Endothelial cell of umbilical vein (primary cell): ENCODE measurements around the gene LRWD1. TPM values are rescaled to one million over a fixed set of nuclear protein-coding genes. Genes with fewer than 3 reads are reported as not detected.

Experiments used
- BruUV-seq: library from RNA; stranded (reverse); fragments of 400-500 nt; replicated peaks from 2 replicates; lab custom pipeline; 2021; lab: Mats Ljungman, UMichigan
- CTCF ChIA-PET: fragments of 300-600, 350-600 bp; sonication (Branson Sonifier 250); formaldehyde crosslinking; loops from one replicate; lab custom pipeline; 2021; ENCODE audit warnings: antibody characterized with exemption, inconsistent platforms; lab: Charles Lee
- POLR2A ChIA-PET: fragments of 300-600, 350-600 bp; sonication (Branson Sonifier 250); formaldehyde crosslinking; loops from one replicate; lab custom pipeline; 2021; ENCODE audit warnings: antibody characterized with exemption, inconsistent platforms; lab: Charles Lee
- DNase-seq: peaks from one replicate; pipeline ENCODE4 v3.0.0-alpha.2; 2011; ENCODE audit warnings: low read depth, low spot score
- FAIRE-seq: peaks from 2 replicates; lab custom pipeline; 2011; peaks lifted over from hg19 to GRCh38; lab: Jason Lieb, UNC
- H2AFZ ChIP-seq: 2 replicates; pipeline ENCODE4 v1.6.0; 2012; ENCODE audit warnings: low read depth, low read length, control low read depth, inconsistent platforms
- H3K27ac ChIP-seq: 2 replicates; pipeline ENCODE4 v1.5.1; 2011; ENCODE audit warnings: low read depth, mild to moderate bottlenecking, control low read depth, low read length, moderate library complexity; ENCODE audit not compliant: insufficient read depth
- H3K27me3 ChIP-seq, 2 experiments: 2 replicates each; pipeline versions ENCODE4 v1.6.0 to v1.6.1; 2011; ENCODE audit warnings: low read length in 2 of 2, mixed read lengths in 1 of 2; ENCODE audit not compliant: control insufficient read depth in 2 of 2, insufficient read depth in 2 of 2
- H3K36me3 ChIP-seq, 2 experiments: 2 replicates in 1 of 2; 3 replicates in 1 of 2; pipeline ENCODE4 v1.5.1; 2011; ENCODE audit warnings: low read length in 2 of 2, mild to moderate bottlenecking in 1 of 2, moderate library complexity in 1 of 2; ENCODE audit not compliant: control insufficient read depth in 2 of 2, insufficient read depth in 2 of 2; ENCODE audit errors: extremely low read depth in 1 of 2
- H3K4me1 ChIP-seq: 3 replicates; pipeline ENCODE4 v1.5.1; 2011; ENCODE audit warnings: mild to moderate bottlenecking, low read length; ENCODE audit not compliant: control insufficient read depth, insufficient read depth; ENCODE audit errors: extremely low read depth
- H3K4me2 ChIP-seq: 2 replicates; pipeline ENCODE4 v1.6.1; 2011; ENCODE audit warnings: low read length, control low read depth, mixed read lengths; ENCODE audit not compliant: insufficient read depth
- H3K4me3 ChIP-seq, 3 experiments: fragments of 200-600 bp in 1 of 3; sonication (generic), shearing (Covaris generic) in 1 of 3; replicated peaks in 1 of 3; 2 replicates each; pipeline ENCODE4 v1.5.1; 2011 to 2016; ENCODE audit warnings: control low read depth in 3 of 3, low read length in 3 of 3, mild to moderate bottlenecking in 2 of 3, inconsistent platforms in 1 of 3, low read depth in 1 of 3, moderate library complexity in 1 of 3; ENCODE audit not compliant: insufficient read depth in 1 of 3
- H3K79me2 ChIP-seq: 2 replicates; pipeline ENCODE4 v1.6.0; 2012; ENCODE audit warnings: low read length, inconsistent platforms; ENCODE audit not compliant: control insufficient read depth, insufficient read depth
- H3K9ac ChIP-seq: replicated peaks from 2 replicates; pipeline ENCODE3; 2011; ENCODE audit warnings: low read length, control low read depth; ENCODE audit not compliant: insufficient read depth; ENCODE audit errors: extremely low read depth
- H3K9me1 ChIP-seq: replicated peaks from 3 replicates; pipeline ENCODE4 v1.6.0; 2011; ENCODE audit warnings: mild to moderate bottlenecking, low read length; ENCODE audit not compliant: control insufficient read depth, insufficient read depth; ENCODE audit errors: extremely low read depth
- H3K9me3 ChIP-seq: replicated peaks from 2 replicates; pipeline ENCODE4 v1.5.1; 2012; ENCODE audit warnings: low read length, inconsistent platforms; ENCODE audit not compliant: control insufficient read depth, insufficient read depth
- H4K20me1 ChIP-seq: replicated peaks from 2 replicates; pipeline ENCODE3; 2011; ENCODE audit warnings: mild to moderate bottlenecking, low read length; ENCODE audit not compliant: control insufficient read depth, insufficient read depth; ENCODE audit errors: extremely low read depth
- EZH2 ChIP-seq: IDR thresholded peaks from 2 replicates; pipeline ENCODE4 v1.6.1; 2012; ENCODE audit warnings: borderline replicate concordance, low read depth, mild to moderate bottlenecking, moderate library complexity, low read length, inconsistent platforms; ENCODE audit not compliant: severe bottlenecking
- FOS ChIP-seq: IDR thresholded peaks from 2 replicates; pipeline ENCODE4 v1.6.1; 2011; ENCODE audit warnings: mild to moderate bottlenecking, low read length, moderate library complexity, borderline replicate concordance; ENCODE audit not compliant: insufficient read depth
- GATA2 ChIP-seq: IDR thresholded peaks from 2 replicates; pipeline ENCODE4 v1.7.0; 2011; ENCODE audit warnings: low read depth, mild to moderate bottlenecking, moderate library complexity, mixed read lengths, low read length; ENCODE audit not compliant: insufficient read length, insufficient read depth
- JUN ChIP-seq: IDR thresholded peaks from 2 replicates; pipeline ENCODE4 v1.6.1; 2011; ENCODE audit warnings: borderline replicate concordance, low read depth; ENCODE audit not compliant: insufficient read length, insufficient read depth
- MYC ChIP-seq: IDR thresholded peaks from one replicate; pipeline ENCODE4 v1.6.1; 2011; ENCODE audit warnings: mild to moderate bottlenecking, low read depth, low read length
- POLR2A ChIP-seq: IDR thresholded peaks from 2 replicates; pipeline ENCODE4 v1.6.1; 2012; ENCODE audit warnings: low read depth, mild to moderate bottlenecking, control low read depth, low read length
- POLR2AphosphoS5 ChIP-seq: IDR thresholded peaks from 2 replicates; pipeline ENCODE4 v1.6.1; 2012; ENCODE audit warnings: low read depth, mild to moderate bottlenecking, control low read depth, low read length, moderate library complexity; ENCODE audit not compliant: insufficient read depth
- dilution Hi-C: fragments of 300-500 bp; cut with MboI; formaldehyde crosslinking; loops from one replicate; pipeline ENCODE4 v1.15.0; 2019; ENCODE audit warnings: low sequenced_read_pairs; ENCODE audit not compliant: extremely low pct_ligation_motif_present
- intact Hi-C: fragments of 100-400 bp; cut with micrococcal nuclease; formaldehyde crosslinking; loops from one replicate; pipeline ENCODE4 v1.10.0; 2022
- polyA plus RNA-seq, 4 experiments: library from polyadenylated mRNA; depleted of rRNA in 3 of 4; stranded (reverse) in 3 of 4; unstranded in 1 of 4; fragments of >200 nt; gene quantifications; 2 replicates each; pipeline versions ENCODE4 v1.2.1 to v1.2.3, GENCODE V29; 2011 to 2012; ENCODE audit warnings: missing spikeins in 1 of 4
- total RNA-seq: library from RNA; stranded (reverse); gene quantifications from 2 replicates; pipeline ENCODE4 v1.2.3, GENCODE V29; 2021
- TF ChIP-seq, protein P1 (sequence below): IDR thresholded peaks from 2 replicates; pipeline ENCODE4 v1.6.1; 2011; ENCODE audit not compliant: insufficient read depth, insufficient read length
- TF ChIP-seq, protein P2 (sequence below), 2 donors: IDR thresholded peaks; 1 replicate in 1 of 2; 2 replicates in 1 of 2; pipeline ENCODE4 v1.5.1; 2011; ENCODE audit warnings: low read length in 2 of 2, mild to moderate bottlenecking in 2 of 2, moderate library complexity in 2 of 2, control low read depth in 1 of 2, inconsistent platforms in 1 of 2, low read depth in 1 of 2; ENCODE audit not compliant: insufficient read depth in 1 of 2; ENCODE audit errors: extremely low read depth in 1 of 2

Gene LRWD1
- total and polyA plus RNA-seq, 2 donors (not counting 3 experiments of a cell fraction or from before 2014, with no cell fraction given): 21.7 to 22.7 TPM

DNA sequence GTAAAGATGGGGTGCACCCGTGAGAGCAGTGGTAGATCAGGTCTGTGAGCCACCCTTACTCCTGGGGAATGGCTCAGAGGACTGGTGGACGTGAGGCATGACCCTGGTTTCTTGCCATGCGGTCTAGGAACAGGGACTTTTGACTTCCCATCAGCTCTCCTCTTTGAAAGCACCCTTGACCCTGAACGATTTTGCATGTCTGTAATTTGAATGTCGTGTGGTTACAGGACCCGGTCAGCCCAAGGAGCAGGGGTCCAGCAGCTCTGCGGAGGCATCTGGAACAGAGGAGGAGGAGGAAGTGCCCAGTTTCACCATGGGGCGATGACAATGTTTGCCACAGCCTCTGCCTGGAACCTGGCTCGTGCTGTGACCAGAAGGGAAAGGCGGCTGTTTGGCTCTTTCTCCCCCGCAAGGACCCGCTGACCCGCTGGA is 40.0 kb upstream of the LRWD1 start:
- Histone ChIP-seq H4K20me1 (no peaks in the 10 kb centered on the region), H2AFZ (no peak overlapping the region), H3K4me2 (no peak overlapping the region), H3K27ac (no peak overlapping the region), H3K79me2 (no peaks in the 10 kb centered on the region), H3K4me1 (no peaks in the 10 kb centered on the region), H3K9me3 (no peaks in the 10 kb centered on the region), H3K36me3 (peaks cover 0 to 23% of the 10 kb centered on the region in 2 experiments), H3K4me3 (no peak overlapping the region), H3K9me1 (no peaks in the 10 kb centered on the region), H3K27me3 (no peaks in the 10 kb centered on the region), H3K9ac (no peak overlapping the region)
- ChIA-PET CTCF (interaction anchor here (1.2 kb wide), 1 partner anchor 12 kb away, joined by 4 read pairs; no protein-coding TSS in a partner anchor), POLR2A (no interaction called here)
- DNase-seq (no peak), FAIRE-seq (no peak)
- intact Hi-C loops: loop anchor here (2.0 kb wide), 1 partner anchor 20 kb away; no protein-coding TSS in a partner anchor
- dilution Hi-C loops: no loop called here
- TF ChIP-seq JUN (no peak), EZH2 (no peak), FOS (no peak), POLR2A (no peak), MYC (no peak), POLR2AphosphoS5 (no peak), GATA2 (no peak)
- TF ChIP-seq, protein P1, sequence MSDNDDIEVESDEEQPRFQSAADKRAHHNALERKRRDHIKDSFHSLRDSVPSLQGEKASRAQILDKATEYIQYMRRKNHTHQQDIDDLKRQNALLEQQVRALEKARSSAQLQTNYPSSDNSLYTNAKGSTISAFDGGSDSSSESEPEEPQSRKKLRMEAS: no peak
- TF ChIP-seq, protein P2, sequence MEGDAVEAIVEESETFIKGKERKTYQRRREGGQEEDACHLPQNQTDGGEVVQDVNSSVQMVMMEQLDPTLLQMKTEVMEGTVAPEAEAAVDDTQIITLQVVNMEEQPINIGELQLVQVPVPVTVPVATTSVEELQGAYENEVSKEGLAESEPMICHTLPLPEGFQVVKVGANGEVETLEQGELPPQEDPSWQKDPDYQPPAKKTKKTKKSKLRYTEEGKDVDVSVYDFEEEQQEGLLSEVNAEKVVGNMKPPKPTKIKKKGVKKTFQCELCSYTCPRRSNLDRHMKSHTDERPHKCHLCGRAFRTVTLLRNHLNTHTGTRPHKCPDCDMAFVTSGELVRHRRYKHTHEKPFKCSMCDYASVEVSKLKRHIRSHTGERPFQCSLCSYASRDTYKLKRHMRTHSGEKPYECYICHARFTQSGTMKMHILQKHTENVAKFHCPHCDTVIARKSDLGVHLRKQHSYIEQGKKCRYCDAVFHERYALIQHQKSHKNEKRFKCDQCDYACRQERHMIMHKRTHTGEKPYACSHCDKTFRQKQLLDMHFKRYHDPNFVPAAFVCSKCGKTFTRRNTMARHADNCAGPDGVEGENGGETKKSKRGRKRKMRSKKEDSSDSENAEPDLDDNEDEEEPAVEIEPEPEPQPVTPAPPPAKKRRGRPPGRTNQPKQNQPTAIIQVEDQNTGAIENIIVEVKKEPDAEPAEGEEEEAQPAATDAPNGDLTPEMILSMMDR (IDR thresholded peaks at IDR 0.05; ENCODE audit: extremely low read depth in 1 of 2, insufficient read depth in 1 of 2, low read depth in 1 of 2, low read length in 2 of 2): no peak
- no TSS peak for BruUV-seq
